Osteoblast (primary cell): ENCODE measurements around the gene FGF19. TPM values are rescaled to one million over a fixed set of nuclear protein-coding genes. Genes with fewer than 3 reads are reported as not detected.
A peak's percentile ranks its signal among the peaks of the same experiment; 100 is the strongest.

Source experiments
- DNase-seq: peaks from one replicate; pipeline ENCODE4 v3.0.0; 2011; ENCODE audit warnings: low spot score, mixed read lengths; ENCODE audit not compliant: insufficient read length; ENCODE audit errors: missing footprints
- H2AFZ ChIP-seq: 2 replicates; pipeline ENCODE4 v1.6.0; 2011; ENCODE audit warnings: mild to moderate bottlenecking, low read length
- H3K27ac ChIP-seq: 2 replicates; pipeline ENCODE4 v1.5.1; 2011; ENCODE audit warnings: mild to moderate bottlenecking, low read depth, low read length, moderate library complexity
- H3K27me3 ChIP-seq: 2 replicates; pipeline ENCODE4 v1.6.0; 2012; ENCODE audit warnings: mild to moderate bottlenecking, control low read depth, inconsistent platforms, low read length, moderate library complexity; ENCODE audit not compliant: insufficient read depth
- H3K36me3 ChIP-seq: 2 replicates; pipeline ENCODE4 v1.5.1; 2011; ENCODE audit warnings: mild to moderate bottlenecking, low read length, control low read depth, moderate library complexity; ENCODE audit not compliant: insufficient read depth
- H3K4me1 ChIP-seq: 2 replicates; pipeline ENCODE4 v1.5.1; 2011; ENCODE audit warnings: mild to moderate bottlenecking, low read length, control low read depth, moderate library complexity; ENCODE audit not compliant: insufficient read depth
- H3K4me2 ChIP-seq: 2 replicates; pipeline ENCODE4 v1.6.0; 2011; ENCODE audit warnings: mild to moderate bottlenecking, low read length; ENCODE audit not compliant: insufficient read depth
- H3K4me3 ChIP-seq: fragments of 200-600 bp; sonication (generic); 3 replicates; pipeline ENCODE4 v1.5.1; 2012; ENCODE audit warnings: mild to moderate bottlenecking, low read length, inconsistent platforms; ENCODE audit not compliant: insufficient read depth
- H3K79me2 ChIP-seq: 2 replicates; pipeline ENCODE4 v1.6.0; 2012; ENCODE audit warnings: mild to moderate bottlenecking, low read length, control low read depth, inconsistent platforms; ENCODE audit not compliant: insufficient read depth
- H3K9me3 ChIP-seq: 2 replicates; pipeline ENCODE4 v1.5.1; 2011; ENCODE audit warnings: low read depth, low read length, control low read depth
- H4K20me1 ChIP-seq: 2 replicates; pipeline ENCODE4 v1.6.0; 2012; ENCODE audit warnings: mild to moderate bottlenecking, low read length, control low read depth; ENCODE audit not compliant: insufficient read depth
- CTCF ChIP-seq: IDR thresholded peaks from 2 replicates; pipeline ENCODE4 v1.5.1; 2011; ENCODE audit warnings: mild to moderate bottlenecking, low read depth, low read length, moderate library complexity; ENCODE audit errors: extremely low read depth
- total RNA-seq: library from RNA; depleted of rRNA; stranded (reverse); fragments of >200 nt; gene quantifications from 2 replicates; pipeline ENCODE4 v1.2.3, GENCODE V29; 2012

Gene FGF19
- total RNA-seq, 1 donor = not detected

DNA sequence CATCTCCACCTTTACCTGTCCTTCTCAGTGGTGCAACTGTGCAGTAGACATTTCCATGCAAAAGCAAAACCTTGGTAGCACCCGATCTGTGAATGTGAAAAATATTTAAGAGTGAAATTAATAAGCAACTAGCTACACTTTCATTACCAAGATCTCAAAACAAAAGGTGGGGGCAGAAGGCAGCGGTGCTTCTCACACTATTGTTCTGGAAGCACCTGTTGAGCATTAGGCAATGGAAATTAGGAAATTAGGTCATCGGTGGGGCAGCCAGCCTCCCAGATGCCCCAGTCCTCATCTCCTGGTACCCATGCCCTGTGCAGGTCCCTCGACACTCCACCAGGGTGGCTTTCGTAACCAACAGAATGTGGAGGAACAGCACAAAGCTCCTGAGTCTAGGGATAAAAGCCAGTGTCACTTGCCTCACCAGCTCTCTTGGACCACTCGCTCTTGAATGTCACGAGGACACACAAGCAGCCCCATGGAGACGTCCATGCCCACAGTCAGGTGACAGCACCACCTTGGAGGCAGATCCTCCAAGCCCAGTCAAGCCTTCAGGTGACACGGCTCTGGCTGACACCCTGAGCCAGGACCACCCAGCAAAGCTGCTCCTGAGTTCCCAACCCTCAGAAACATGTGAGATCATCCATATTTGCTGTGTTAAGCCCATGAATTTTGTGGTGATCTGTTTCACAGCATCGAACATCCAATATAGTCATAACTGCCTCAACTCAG, 31.9 kb downstream of the FGF19 start:
- TF ChIP-seq CTCF = no peak
- DNase-seq = peak; percentile 51
- Histone ChIP-seq H3K27ac (no peak overlapping the region), H4K20me1 (peaks cover 16% of the 10 kb centered on the region), H3K9me3 (no peaks in the 10 kb centered on the region), H3K27me3 (no peaks in the 10 kb centered on the region), H3K36me3 (peaks cover 40% of the 10 kb centered on the region), H3K4me1 (peaks cover 20% of the 10 kb centered on the region), H3K79me2 (peaks cover 60% of the 10 kb centered on the region), H3K4me2 (no peak overlapping the region), H2AFZ (no peak overlapping the region), H3K4me3 (no peak overlapping the region)

- peak; percentile 99 for DNase-seq
- no peaks in the 10 kb centered on the region for H3K9me3 ChIP-seq
- peaks cover 48% of the 10 kb centered on the region for H3K36me3 ChIP-seq
- H3K27me3 ChIP-seq = no peaks in the 10 kb centered on the region
- H3K4me2 ChIP-seq = peak overlapping the region; percentile 21
- TF ChIP-seq CTCF = peak; percentile 95
- H3K4me1 ChIP-seq = peaks cover 20% of the 10 kb centered on the region
- no peak overlapping the region for H2AFZ ChIP-seq
- H3K4me3 ChIP-seq = no peak overlapping the region
- H4K20me1 ChIP-seq = peaks cover 16% of the 10 kb centered on the region
- H3K79me2 ChIP-seq = peaks cover 60% of the 10 kb centered on the region
- no peak overlapping the region for H3K27ac ChIP-seq
These were observed 33.5 kb downstream of the FGF19 start for GRCh38 chr11:69670158-69670845.

DNA sequence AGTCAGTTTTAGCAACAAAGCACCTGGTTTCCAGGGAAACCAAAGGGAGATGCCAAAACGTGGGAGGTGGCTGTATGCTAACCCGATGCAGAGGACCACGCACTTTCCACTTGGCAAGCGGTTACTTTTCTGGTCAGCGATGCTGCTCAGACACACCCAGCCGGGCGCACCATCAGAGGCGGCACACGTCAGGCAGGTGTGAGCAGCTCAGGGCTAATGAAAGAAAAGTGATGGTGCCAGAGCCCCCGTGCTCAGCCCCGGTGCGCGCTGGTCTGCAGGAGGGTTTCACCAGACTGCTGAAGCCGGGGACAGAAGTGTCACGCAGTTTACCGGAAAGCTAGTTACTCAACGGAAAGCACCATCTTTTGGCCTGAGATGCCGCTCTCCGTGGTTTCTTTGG, 34.3 kb downstream of the FGF19 start:
- TF ChIP-seq CTCF = no peak
- no peak overlapping the region for H2AFZ ChIP-seq
- peaks cover 54% of the 10 kb centered on the region for H3K36me3 ChIP-seq
- no peak overlapping the region for H3K4me3 ChIP-seq
- no peaks in the 10 kb centered on the region for H3K27me3 ChIP-seq
- H3K79me2 ChIP-seq = peaks cover 54% of the 10 kb centered on the region
- DNase-seq = peak; percentile 39
- H3K27ac ChIP-seq = no peak overlapping the region
- H3K9me3 ChIP-seq = no peaks in the 10 kb centered on the region
- peaks cover 16% of the 10 kb centered on the region for H3K4me1 ChIP-seq
- H3K4me2 ChIP-seq = no peak overlapping the region
- H4K20me1 ChIP-seq = peaks cover 13% of the 10 kb centered on the region
